Measurements from ENCODE around the gene KCNQ1. TPM values are rescaled to one million over a fixed set of nuclear protein-coding genes. Genes with fewer than 3 reads are reported as not detected.

Gene KCNQ1
- total RNA-seq, 4 donors from 2014 or later = 2.6 to 12.7 (median 4.9) TPM

DNA sequence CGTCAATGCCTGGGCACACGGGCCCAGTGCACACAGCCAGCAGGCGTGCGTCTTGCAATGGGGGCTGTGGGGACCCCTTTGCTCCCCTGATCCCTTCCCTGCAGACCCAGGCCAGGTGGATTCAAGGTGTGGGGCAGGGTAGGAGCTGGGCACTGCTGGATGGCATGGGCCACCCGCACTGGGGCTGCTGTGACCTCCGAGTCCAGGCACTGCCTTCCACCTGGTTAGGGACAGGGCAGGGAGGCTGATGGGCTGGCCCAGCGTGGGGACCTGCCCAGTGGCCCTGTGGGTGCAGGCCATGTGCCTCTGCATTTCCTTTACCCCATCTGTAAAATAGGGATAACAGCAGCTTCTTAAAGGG is 22.9 kb downstream of the KCNQ1 start:
- Histone ChIP-seq H3K4me1 (no peaks in the 10 kb centered on the region), H3K9me3 (no peaks in the 10 kb centered on the region), H3K4me3 (no peak overlapping the region), H3K27ac (no peak overlapping the region), H3K36me3 (no peaks in the 10 kb centered on the region), H3K27me3 (peaks cover 44% of the 10 kb centered on the region)
- no peak for ATAC-seq
- TF ChIP-seq POLR2AphosphoS5 (IDR thresholded peaks at IDR 0.05) = no peak
- TF ChIP-seq, protein P1, sequence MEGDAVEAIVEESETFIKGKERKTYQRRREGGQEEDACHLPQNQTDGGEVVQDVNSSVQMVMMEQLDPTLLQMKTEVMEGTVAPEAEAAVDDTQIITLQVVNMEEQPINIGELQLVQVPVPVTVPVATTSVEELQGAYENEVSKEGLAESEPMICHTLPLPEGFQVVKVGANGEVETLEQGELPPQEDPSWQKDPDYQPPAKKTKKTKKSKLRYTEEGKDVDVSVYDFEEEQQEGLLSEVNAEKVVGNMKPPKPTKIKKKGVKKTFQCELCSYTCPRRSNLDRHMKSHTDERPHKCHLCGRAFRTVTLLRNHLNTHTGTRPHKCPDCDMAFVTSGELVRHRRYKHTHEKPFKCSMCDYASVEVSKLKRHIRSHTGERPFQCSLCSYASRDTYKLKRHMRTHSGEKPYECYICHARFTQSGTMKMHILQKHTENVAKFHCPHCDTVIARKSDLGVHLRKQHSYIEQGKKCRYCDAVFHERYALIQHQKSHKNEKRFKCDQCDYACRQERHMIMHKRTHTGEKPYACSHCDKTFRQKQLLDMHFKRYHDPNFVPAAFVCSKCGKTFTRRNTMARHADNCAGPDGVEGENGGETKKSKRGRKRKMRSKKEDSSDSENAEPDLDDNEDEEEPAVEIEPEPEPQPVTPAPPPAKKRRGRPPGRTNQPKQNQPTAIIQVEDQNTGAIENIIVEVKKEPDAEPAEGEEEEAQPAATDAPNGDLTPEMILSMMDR (IDR thresholded peaks at IDR 0.05) = no peak
- TF ChIP-seq POLR2A (IDR thresholded peaks at IDR 0.05) = no peak
- 80% methylated on average over 2 of the region's 7 CpGs; no CpG with 5 or more reads in 1 of the 2 donors for WGBS, 2 donors (ENCODE audit: low coverage in 1 of 2)

DNA sequence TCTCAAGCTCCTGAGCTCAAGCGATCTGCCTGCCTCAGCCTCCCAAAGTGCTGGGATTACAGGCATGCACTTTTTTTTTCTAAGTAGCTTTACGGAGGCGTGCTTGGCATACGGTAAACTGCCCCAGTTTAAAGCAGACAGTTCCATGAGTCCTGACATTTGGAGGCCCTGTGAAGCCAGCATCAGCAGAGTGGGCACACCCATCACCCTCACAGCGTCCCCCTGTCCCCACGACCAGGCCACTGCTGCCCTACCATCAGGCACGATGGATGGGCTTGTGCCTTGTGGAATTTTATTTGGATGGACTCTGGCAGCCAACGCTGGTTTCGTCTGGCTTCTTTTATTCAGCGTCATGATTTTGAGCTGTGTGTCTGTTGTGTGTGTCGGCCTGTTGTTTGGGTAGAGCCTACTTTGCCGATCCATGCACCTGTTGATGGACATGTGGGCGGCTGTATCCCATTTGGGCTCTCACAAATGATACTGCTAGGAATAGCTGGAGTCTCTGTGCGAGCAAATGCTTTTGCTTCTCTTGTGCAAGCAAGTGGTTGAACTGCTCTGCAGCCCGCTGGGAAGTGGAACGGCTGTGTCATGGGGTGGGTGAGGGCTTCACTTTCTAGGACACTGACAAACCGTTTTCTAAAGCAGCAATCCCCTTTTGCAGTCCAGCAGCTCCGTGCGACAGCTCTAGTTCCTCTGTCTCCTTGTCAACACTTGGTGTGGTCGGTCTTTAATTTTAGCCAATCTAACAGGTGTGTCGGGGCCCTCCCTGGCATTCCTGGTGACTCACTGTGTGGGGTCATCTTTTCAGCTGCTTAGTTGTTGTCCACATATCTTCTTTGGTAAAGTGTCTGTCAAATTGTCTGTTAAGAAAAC is 23.8 kb downstream of the KCNQ1 start:
- TF ChIP-seq POLR2A (IDR thresholded peaks at IDR 0.05) = no peak
- no peak for TF ChIP-seq POLR2AphosphoS5 (IDR thresholded peaks at IDR 0.05)
- TF ChIP-seq, protein P1 (IDR thresholded peaks at IDR 0.05) = no peak
- no peak for TF ChIP-seq EP300 (IDR thresholded peaks at IDR 0.05)
- Histone ChIP-seq H3K9me3 (no peaks in the 10 kb centered on the region), H3K27ac (no peak overlapping the region), H3K4me3 (no peak overlapping the region), H3K36me3 (no peaks in the 10 kb centered on the region), H3K4me1 (no peaks in the 10 kb centered on the region), H3K27me3 (peaks cover 53% of the 10 kb centered on the region)
- no peak for ATAC-seq
- WGBS, 2 donors (ENCODE audit: low coverage in 1 of 2) = 74 to 80% methylated on average over 2 to 20 of the region's 21 CpGs

DNA sequence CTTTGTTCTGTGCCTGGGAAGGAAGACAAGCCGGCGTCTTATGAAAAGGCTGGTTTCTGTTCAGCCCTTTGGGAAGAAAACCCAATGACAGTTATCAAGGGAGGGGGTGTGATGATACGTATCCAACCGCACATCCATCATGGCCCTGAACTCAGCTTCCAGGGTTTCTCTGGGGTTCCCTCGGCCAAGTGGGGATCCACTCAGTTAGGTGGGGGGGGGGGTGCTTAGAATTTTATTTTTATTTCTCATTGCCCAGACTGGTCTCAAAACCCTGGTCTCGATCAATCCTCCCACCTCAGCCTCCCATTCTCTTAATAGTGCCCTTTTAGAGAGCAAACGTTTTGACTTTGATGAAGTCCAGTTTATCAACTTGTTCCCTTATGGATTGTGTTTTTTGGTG is 25.7 kb downstream of the KCNQ1 start:
- Histone ChIP-seq H3K9me3 (no peaks in the 10 kb centered on the region), H3K36me3 (no peaks in the 10 kb centered on the region), H3K4me3 (no peak overlapping the region), H3K4me1 (no peaks in the 10 kb centered on the region), H3K27ac (no peak overlapping the region), H3K27me3 (peaks cover 69% of the 10 kb centered on the region)
- ATAC-seq = no peak
- WGBS, 2 donors (ENCODE audit: low coverage in 1 of 2) = 56 to 62% methylated on average over 4 to 6 of the region's 7 CpGs
- TF ChIP-seq POLR2A (IDR thresholded peaks at IDR 0.05) (no peak), POLR2AphosphoS5 (IDR thresholded peaks at IDR 0.05) (no peak), EP300 (IDR thresholded peaks at IDR 0.05) (no peak)
- TF ChIP-seq, protein P1 (IDR thresholded peaks at IDR 0.05) = no peak

DNA sequence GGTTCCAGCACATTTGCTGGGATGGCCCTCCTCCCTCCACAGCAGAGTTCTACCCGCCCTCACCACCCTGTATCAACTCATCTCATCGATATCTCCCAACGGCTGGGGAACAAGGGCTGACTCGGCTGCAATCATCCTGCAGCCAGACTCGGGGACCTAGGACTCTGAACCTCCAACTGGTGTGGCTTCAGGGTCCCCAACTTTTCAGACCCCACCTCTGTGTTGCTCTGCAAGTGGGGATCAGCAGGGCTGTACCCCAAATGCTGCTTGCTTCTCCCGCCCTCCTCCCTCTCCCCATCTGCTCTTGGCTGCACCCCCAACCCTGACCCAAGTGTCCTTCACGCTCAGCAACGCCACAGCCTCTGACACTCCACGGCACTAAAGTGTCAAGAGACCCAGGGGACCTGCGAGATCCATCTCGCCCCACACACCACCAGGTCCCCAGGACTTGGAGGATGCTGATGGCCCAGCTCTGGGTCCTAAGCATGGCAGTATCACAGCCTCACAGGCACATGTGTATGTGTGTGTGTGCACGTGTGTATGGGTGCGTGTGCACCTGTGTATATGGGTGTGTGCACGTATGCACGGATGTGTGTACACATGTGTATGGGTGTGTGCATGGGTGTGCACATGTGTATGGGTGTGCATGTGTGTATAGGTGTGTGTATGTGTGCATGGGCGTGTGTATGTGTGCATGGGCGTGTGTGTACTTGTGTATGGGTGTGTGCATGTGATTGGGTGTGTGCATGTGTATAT is 26.4 kb downstream of the KCNQ1 start:
- Histone ChIP-seq H3K27ac (no peak overlapping the region), H3K4me1 (no peaks in the 10 kb centered on the region), H3K27me3 (peaks cover 62% of the 10 kb centered on the region), H3K9me3 (no peaks in the 10 kb centered on the region), H3K36me3 (no peaks in the 10 kb centered on the region), H3K4me3 (no peak overlapping the region)
- TF ChIP-seq, protein P1 (IDR thresholded peaks at IDR 0.05) = no peak
- TF ChIP-seq POLR2AphosphoS5 (IDR thresholded peaks at IDR 0.05) (no peak), EP300 (IDR thresholded peaks at IDR 0.05) (no peak), POLR2A (IDR thresholded peaks at IDR 0.05) (no peak)
- no peak for ATAC-seq
- WGBS, 2 donors (ENCODE audit: low coverage in 1 of 2) = 73 to 94% methylated on average over 5 to 8 of the region's 17 CpGs

Measured in gastroesophageal sphincter (tissue), 4 donors.